HG02759 (cell line): Measurements from ENCODE around the gene FAM3A.

ENCODE experiments used
- ATAC-seq: cut with Tn5 transposase; IDR thresholded peaks from one replicate; pipeline ENCODE4 v1.9.1; 2021; ENCODE audit warnings: mild to moderate bottlenecking, moderate library complexity; ENCODE audit not compliant: unreplicated experiment

The FAM3A gene

DNA sequence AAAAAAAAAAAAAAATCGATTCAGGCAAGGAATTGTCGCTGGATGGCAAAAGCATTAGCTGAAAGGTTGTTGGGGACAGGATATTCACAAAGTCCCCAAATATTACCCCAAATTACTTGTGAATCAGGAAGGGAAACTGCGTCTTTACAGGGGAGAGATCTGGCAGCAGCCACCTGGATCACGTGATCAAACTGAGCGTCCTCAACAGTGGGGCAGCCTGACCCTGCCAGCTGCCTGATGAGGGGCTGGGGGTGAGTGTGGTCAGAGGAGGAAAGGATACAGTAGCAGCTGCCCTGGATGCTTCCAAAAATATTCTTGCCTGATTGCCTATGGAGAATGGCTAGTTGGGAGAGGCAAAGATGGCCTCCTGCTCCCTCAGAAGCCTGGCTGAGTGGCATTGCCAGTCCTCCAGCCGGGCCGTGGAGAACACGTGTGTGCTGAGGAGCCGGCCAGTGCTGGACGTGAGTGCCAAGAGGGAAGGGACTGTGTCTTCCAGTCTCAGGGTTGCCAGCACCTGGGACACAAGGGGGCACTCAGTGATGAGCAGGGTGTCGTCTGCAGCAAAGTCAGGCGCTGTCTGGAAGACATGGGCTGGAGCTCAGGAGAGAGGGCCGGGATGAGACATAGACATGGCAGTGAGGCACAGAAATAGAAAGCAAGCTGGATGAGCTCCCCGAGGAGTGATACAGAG is 34.0 kb downstream of the FAM3A start:
- ATAC-seq, result no peak

DNA sequence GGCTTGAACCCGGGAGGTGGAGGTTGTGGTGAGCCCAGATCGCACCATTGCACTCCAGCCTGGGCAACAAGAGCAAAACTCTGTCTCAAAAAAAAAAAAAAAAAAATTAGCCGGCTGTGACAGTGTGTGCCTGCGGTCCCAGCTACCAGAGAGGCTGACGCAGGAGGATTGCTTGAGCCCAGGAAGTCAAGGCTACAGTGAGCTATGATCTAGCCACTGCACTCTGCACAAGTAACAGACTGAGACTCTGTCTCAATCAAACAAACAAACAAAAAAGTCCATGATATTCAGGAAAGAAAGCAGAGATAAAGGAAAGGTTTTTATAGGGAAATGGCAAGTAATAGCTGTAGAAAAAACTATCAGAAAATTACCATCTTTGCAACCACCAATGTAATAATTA is 34.8 kb downstream of the FAM3A start:
- ATAC-seq, result no peak

DNA sequence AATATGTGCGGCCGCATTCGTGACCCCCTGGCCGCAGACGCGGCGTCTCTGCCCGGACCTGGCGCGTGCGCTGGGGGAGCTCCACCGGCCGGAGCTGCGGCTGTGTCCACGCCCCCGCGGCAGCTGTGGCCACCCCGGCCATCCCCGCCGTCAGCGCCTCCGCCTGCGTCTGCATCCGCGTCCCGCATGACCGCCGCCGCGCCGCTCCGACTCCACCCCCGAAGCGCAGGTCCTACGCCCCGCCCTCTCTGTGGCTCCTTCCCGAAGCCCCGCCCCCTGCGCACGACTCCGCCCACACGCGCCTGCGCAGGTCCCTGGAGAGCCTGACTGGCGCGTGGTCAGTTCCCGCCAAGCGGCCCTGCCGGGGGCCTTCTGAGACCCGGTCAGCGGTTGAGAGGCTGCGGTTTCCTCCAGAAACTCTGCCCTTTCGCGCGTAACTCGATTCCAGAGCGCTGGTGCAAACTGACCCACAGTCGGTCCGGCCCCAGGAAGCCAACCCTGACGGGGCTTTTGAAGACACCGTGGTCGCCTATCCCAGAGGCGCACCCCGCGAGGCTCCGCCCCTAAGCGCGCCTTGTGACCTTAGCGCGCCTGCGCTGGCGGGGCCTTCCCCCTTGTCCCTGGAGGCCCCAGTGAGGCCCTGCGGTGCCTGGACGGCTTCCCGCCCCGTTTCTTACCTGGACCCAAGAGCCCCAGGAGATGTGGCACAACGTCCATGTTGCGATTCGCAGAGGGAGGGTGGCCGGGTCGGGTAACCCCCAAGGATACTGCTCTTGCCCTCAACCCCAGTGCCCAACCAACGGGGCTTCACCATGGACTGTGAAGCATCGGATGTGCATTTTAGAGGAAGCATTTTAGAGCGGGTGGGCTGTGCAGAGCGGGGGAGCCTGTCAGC is 37.1 kb downstream of the FAM3A start, which contains the start of gene LAGE3:
Gene LAGE3, minus strand, starts transcription at position 554 of the 895 bp plus-strand sequence. Its CDS starts 366 bp downstream, at position 188.
- ATAC-seq, result peak; percentile 90

DNA sequence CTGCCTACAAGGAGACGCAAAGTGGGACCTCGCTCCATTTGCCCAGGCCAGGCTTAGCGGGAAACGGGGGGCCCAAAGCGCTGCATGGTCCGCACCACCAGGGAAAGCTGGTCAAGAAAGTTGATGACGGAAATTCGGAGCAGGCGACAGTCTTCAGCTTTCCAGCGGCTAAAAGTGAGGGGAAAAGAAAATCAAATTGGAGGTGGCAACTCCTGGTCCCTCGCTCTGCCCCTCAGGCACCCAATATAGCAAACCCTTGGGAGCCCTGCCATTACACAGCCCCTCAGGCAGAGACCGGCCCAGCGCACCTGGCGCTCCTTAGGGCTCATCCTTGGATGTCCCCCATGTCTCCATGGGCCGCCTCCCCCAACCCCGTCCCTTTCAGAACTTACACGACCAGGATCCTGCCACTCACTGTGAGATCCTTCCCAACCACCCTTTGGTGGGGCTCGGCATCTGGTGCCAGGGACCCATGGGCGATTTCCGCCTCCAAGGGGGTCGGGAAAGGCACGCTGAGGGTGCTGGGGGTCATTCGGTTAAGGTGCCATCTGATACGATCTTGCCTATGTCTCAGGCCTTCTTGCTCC is 38.0 kb downstream of the FAM3A start:
- ATAC-seq, result no peak

DNA sequence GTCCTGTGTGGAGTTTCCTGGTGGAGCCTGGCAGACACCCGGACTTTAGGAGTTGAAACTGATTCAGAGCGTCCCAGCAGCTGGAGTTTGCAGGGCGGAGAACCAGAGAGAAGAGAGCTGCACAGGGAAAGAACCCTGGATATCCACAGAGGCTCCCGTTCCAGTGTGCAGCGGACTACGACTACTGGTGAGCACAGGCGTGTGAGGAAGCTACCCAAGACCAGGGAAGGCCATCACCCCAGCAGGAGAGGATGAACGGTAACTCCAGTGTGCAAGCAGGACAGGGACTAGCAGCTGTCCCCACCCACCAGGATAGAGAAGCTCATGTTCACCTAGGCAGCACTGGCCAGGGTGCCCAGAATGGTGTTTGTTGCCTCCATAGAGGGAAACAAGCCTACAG is 39.2 kb downstream of the FAM3A start:
- no peak for ATAC-seq

DNA sequence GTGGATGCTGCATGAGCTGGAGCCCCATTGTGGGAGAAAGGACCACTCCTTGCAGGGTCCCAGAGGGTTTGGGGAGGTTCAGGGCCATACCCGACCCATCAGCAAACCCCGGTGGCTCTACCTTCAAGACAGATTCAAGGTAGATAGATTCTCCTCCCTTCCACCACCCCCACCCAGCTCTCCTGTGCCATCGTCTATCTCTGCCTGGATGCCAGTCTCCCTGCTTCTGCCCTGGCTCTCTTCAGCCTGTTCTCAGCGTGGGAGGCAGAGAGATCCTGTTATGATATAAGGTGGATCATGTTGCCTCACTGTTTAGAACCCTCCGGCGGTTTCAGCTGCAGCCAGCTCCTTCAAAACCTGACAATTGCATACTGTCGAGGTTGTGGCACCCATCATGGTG is 42.3 kb downstream of the FAM3A start:
- no peak for ATAC-seq

DNA sequence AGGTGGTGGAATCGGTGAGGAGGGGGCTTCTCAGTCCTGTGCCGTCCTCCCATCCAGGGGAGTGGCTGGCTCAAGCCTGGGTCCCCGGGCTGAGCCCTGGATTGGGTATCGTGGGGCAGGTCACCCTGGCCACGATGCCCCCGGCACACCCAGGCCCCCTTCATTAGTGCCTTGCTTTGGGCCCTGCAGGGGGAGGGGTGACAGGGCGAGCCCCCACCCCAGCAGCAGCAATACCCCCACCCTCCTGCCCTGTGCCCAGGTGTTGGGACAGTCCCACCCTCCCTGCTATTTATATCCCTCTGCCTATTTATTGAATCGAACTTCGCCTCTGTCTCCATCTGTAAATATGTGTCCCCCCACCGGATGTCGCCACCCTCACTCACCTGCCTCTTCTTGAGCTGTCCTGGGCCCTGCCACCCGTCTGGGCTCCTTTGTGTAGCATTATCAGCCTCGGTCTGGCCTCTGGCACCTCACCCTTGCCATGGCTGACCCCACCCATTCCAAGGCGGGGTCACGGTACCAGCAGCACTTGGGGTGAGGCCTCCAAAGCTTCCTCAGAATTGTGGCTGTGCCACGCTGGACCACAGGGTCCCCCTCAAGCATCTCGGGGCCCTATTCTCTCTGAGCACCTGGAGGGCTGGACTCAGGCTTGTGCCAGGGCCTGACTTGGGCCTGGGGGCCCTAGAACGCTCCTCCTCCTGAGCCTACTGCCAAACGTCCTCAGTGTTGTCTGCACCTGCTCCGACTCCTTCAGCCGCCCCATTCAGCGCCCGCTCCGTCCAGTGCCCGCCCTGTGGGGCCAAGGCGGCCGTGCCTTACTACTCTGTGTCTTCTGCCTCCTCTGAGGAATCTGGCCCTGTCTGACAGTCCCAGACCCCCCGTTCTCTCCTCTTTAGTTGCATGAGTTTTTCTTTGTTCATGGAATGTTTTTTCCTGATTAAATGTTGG is 43.1 kb downstream of the FAM3A start:
- ATAC-seq, result no peak

DNA sequence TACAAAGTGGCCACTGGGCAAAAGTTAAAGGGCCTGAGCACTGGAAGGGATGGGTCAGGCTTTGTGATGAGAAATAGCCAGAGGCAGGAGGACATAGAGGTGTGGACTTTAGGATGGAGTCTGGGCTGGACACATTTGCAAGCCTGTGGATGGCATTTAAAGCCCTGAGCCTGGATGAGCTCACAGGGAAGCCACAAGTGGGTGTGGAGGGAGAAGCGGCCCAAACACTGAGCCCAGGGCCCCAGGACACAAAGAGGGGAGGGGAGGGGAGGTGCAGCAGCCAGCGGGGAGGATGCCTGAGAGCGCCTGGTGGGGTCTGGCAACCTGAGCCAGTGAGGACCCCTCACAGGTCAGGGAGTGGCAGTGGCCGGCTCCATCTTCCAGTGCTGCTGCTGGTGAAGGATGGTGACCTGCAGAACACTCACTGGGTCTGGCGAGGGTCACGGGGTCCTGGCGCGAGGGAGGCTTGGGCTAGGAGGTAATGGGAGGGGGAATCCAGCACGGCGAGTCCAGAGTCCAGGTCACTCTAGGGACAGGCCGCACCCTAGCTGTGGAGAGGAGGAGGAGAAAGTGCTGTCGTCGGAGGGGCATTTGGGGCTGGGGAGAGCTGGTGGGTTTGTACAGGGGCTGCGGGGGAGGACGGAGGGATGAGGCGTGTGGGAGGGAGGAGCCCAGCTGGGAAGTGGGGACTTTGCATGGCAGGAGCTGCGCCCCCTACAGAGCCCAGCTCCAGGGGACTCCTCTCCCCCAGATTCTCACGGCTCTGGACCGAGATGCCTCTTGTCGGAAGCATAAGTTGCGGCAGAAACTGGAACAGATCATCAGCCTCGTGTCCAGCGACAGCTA is 44.0 kb downstream of the FAM3A start:
- no peak for ATAC-seq

DNA sequence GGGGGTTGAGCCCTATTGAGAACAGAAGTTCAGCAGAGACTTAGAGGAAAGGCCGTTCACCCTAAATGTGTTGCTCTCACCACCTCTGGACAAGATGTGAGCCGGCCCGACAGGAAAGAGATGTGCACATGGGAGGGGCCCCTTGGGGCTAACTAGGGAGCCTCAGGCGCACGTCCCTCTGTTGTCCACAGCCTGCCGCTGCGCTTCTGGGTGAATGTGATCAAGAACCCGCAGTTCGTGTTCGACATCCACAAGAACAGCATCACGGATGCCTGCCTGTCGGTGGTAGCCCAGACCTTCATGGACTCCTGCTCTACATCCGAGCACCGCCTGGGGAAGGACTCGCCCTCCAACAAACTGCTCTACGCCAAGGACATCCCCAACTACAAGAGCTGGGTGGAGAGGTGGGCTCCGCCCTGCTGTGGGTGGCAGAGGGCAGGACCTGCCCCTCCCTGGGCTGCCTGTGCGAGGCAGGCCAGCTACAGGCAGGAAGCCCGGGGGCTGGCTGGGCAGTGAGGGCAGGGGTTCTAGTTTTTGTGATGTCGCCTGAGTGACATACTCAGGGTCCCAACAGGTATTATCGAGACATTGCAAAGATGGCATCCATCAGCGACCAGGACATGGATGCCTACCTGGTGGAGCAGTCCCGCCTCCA is 45.0 kb downstream of the FAM3A start:
- ATAC-seq, result no peak

DNA sequence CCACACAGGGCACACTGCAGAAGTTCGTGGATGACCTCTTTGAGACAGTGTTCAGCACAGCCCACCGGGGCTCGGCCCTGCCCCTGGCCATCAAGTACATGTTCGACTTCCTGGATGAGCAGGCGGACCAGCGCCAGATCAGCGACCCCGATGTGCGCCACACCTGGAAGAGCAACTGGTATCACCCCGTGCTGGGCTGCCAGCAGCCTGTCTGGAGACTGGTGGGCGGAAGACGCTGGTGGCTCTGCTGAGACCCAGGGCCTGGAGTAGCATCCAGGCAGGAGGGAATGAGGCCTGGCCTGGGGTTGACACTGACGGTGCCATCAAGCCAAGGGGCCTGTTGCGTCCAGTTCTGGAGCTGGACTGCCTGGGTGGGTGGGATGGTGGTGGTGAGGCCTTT is 45.6 kb downstream of the FAM3A start:
- ATAC-seq, result no peak

DNA sequence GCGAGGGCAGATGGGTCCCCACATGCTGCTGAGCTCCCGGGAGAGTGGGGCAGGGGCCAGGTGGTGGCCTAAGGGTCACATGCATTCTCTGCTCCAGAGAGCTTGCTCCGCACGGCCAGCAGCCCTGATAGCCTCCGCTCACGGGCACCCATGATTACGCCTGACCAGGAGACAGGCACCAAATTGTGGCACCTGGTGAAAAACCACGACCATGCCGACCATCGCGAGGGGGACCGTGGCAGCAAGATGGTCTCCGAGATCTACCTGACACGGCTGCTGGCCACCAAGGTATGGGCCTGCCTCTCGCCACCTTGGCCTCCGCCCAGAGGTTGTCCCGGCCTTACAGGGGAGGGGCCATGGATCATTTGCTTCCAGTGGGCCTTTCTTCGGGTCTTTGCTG is 46.2 kb downstream of the FAM3A start:
- no peak for ATAC-seq

DNA sequence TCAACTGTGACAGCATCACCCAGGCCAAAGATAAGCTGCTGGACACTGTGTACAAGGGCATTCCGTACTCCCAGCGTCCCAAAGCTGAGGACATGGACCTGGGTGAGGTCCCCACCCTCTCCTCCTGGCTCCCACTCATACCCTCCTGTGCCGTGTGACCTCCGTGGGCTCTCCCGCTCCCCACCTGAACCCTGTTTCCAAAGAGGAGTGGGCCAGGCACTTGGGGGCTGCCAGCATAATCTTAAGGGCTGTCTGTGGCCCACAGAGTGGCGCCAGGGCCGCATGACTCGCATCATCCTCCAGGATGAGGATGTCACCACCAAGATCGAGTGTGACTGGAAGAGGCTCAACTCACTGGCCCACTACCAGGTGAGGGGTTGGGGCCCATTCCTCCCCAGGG is 46.9 kb downstream of the FAM3A start:
- no peak for ATAC-seq

DNA sequence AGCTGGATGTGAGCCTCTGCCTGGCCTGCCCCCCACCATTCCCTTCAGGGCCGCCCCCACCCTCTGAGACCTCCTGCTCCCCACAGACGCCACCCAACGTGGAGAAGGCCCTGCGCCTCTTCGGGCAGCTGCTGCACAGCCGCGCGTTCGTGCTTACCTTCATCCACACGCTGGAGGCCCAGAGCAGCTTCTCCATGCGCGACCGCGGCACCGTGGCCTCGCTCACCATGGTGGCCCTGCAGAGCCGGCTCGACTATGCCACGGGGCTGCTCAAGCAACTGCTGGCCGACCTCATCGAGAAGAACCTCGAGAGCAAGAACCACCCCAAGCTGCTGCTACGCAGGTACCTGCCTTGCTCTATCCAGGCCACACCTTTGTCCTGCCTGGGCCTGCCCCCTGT is 47.8 kb downstream of the FAM3A start:
- ATAC-seq, result no peak

DNA sequence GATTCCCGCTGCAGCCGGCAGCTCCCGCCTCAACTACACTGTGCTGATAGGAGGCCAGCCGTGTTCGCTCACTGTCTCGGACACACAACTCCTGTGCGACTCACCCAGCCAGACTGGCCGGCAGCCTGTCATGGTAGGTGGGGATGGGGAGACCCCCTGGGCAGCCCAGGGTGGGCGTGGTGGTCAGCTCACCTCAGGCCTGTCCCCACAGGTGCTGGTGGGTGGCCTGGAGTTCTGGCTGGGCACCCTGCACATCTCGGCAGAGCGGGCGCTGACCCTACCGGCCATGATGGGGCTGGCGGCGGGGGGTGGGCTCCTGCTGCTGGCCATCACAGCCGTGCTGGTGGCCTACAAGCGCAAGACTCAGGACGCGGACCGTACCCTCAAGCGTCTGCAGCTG is 48.5 kb downstream of the FAM3A start:
- ATAC-seq, result no peak

DNA sequence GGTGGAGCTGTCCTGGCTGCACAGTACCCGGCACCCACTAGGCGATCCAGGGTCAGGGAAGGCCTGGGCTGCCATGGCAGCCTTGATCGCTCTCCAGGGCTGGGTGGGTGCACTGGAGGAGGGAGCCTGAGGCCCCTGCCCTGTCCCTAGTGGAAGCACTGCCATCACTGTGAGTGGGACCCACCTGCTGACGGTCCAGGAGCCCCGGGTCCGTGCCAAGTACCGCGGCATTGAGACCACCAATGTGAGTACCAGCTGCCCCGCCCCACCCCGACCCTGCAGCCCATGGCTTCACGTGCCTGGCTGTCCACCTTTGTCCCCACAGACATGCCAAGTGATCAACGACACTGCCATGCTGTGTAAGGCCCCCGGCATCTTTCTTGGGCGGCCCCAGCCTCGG is 49.1 kb downstream of the FAM3A start:
- no peak for ATAC-seq

DNA sequence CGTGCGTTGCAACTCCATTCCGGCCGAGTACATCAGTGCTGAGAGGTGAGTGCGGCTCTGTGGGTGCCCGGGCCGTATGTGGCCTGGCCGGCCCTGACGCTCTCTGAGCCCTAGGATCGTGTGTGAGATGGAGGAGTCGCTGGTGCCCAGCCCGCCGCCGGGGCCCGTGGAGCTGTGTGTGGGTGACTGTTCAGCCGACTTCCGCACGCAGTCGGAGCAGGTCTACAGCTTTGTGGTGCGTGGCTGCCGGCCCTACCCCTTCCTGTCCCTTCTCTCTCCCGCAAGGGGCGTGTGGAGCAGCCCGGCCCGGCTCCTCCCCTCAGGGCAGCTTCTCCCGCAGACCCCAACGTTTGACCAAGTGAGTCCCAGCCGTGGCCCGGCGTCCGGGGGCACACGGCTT is 50.0 kb downstream of the FAM3A start:
- no peak for ATAC-seq

DNA sequence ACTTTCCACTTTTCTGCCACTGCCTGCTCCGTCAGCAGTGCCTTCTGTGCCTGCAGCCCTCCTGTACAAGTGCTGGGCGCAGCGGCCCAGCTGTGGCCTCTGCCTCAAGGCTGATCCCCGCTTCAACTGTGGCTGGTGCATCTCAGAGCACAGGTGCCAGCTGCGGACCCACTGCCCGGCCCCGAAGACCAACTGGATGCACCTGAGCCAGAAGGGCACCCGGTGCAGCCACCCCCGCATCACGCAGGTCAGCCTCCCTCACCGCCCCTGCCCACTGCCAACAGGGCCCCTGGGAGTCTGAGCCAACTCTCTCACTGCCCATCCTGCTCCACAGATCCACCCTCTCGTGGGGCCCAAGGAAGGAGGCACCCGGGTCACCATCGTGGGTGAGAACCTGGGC is 50.4 kb downstream of the FAM3A start:
- ATAC-seq, result no peak

DNA sequence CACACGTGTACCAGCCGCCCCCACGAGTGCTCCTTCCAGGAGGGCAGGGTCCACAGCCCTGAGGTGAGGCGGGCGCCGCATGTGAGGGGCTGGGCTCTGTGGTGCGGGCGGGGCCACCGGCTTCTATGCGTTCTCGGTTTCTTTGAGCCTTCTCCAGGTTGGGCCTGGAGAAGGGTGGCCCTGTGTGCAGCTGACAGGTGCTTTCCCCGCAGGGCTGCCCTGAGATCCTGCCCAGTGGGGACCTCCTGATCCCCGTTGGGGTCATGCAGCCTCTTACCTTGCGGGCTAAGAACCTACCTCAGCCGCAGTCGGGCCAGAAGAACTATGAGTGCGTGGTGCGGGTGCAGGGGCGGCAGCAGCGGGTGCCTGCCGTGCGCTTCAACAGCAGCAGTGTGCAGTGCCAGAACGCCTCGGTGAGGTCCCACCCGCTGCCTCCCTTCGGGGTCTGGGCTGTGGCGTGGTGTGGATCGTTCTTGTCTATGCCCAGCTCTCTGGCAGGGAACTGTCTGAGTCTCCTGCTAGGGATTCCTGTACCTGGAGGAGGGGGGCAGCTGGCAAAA is 51.1 kb downstream of the FAM3A start:
- ATAC-seq, result no peak

DNA sequence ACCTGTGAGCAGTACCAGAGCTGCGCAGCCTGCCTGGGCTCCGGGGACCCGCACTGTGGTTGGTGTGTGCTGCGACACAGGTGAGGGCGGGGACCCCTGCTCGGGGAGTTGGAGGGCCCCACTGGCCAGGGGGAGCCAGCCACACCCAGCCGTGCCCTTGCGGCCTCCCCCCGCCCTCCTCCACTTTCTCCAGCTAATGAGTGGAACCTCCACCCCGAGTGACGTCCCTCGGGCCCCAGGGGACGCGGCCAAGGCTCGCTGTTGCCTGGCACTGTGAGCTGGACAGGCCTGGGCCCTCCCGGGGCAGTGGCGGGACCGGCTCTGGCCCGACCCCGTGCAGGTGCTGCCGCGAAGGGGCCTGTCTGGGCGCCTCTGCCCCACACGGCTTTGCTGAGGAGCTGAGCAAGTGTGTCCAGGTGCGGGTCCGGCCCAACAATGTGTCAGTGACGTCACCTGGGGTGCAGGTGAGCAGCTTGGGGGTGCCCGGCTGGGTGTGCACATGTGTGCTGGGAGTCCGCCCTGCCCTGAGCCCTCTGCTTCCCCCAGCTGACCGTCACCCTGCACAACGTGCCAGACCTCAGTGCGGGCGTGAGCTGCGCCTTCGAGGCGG is 52.3 kb downstream of the FAM3A start:
- ATAC-seq, result no peak
